ENCODE data around the gene EXOC5.

The EXOC5 gene, protein sequence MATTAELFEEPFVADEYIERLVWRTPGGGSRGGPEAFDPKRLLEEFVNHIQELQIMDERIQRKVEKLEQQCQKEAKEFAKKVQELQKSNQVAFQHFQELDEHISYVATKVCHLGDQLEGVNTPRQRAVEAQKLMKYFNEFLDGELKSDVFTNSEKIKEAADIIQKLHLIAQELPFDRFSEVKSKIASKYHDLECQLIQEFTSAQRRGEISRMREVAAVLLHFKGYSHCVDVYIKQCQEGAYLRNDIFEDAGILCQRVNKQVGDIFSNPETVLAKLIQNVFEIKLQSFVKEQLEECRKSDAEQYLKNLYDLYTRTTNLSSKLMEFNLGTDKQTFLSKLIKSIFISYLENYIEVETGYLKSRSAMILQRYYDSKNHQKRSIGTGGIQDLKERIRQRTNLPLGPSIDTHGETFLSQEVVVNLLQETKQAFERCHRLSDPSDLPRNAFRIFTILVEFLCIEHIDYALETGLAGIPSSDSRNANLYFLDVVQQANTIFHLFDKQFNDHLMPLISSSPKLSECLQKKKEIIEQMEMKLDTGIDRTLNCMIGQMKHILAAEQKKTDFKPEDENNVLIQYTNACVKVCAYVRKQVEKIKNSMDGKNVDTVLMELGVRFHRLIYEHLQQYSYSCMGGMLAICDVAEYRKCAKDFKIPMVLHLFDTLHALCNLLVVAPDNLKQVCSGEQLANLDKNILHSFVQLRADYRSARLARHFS

DNA sequence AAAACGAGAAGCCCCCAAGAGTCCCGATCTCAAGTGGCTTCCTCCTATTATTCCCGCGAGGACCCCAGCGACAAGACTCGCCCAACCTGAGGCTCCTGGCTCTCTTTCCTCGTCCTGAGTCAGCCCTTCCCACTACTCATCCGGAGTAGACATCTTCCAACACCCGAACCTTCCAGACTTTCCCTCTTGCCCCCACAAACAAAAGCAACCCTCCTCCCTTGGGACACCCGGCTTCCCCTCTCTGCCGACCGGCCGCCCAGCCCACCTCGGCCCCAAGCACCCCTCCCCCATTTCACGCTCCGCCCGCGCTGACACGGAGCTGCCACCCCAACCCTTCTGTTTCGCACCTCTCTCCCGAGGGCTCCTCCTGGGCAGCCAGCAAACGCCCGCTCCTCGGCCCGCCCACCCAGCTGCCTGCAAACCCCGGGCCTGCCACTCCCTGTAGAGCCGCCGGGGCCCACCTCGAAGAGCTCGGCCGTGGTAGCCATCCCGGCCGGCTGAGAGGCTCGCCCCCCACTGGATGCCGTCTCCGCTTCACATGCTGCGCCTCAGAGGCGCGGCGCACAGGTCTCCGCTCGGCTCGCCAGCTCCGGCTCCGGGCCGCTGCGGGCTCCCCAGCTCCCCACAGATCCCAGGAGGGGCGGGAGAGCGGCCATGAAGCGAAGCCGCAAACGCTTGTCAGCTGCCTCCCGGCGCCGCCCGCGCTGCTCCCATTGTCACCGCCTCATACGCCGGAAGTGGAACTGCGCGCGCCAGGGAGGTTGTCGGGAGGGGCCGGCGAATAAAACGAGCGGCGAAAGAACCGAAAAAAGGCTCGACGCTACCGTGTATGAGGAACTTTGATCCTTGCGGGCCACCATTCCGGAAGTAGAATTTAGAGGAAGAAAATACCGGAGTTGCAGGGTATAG is at the start of gene EXOC5, which contains the start of gene AP5M1:
EXOC5 (minus strand) TSS at position 745 of the 909 bp plus-strand sequence; CDS start at position 488, 257 bp downstream.
AP5M1 (plus strand) TSS at position 811 of the 909 bp plus-strand sequence. CDS start 344 bp downstream, outside the sequence.
- ATAC-seq, result peak; percentile 94
- no peaks in the 10 kb centered on the region for H3K27me3 Mint-ChIP-seq
- peaks cover 66% of the 10 kb centered on the region for H3K4me1 Mint-ChIP-seq
- H3K27ac Mint-ChIP-seq, result peak within 1 kb of the TSS; percentile 97
- H3K36me3 Mint-ChIP-seq, result peaks cover 12% of the 10 kb centered on the region
- no peaks in the 10 kb centered on the region for H3K9me3 Mint-ChIP-seq
- H3K4me3 Mint-ChIP-seq, result peak within 1 kb of the TSS; percentile 98

DNA sequence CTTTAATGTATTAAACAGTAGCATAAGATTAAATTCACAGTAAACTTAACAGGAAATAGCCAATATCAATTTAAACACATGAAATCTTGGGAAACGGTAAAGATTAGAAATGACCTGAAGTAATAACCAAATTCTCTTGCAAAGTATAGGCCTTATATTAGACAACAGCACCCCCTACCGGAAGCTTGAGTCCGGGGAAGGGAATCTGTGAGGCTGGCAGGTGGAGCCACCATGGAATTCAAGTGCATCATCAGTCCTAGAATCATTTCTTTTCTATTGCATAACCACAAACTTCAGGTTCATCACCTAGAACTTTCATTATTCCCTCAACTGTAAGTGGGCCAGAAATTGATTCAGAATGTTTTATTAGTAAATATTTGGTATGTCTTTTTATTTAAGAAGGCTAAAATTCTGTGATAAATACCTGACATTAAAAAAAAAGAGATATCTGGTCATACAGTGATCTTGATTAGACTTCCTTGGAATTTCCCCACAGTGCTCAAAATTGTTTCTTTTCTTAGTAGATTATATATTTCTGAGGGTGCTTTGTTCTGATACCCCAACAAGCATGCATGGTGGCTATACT is 48.6 kb upstream of the EXOC5 start:
- Mint-ChIP-seq H3K4me3 (no peak overlapping the region), H3K4me1 (peaks cover 6% of the 10 kb centered on the region), H3K36me3 (no peaks in the 10 kb centered on the region), H3K27me3 (no peaks in the 10 kb centered on the region), H3K9me3 (no peaks in the 10 kb centered on the region), H3K27ac (no peak overlapping the region)
- ATAC-seq, result peak; percentile 66

DNA sequence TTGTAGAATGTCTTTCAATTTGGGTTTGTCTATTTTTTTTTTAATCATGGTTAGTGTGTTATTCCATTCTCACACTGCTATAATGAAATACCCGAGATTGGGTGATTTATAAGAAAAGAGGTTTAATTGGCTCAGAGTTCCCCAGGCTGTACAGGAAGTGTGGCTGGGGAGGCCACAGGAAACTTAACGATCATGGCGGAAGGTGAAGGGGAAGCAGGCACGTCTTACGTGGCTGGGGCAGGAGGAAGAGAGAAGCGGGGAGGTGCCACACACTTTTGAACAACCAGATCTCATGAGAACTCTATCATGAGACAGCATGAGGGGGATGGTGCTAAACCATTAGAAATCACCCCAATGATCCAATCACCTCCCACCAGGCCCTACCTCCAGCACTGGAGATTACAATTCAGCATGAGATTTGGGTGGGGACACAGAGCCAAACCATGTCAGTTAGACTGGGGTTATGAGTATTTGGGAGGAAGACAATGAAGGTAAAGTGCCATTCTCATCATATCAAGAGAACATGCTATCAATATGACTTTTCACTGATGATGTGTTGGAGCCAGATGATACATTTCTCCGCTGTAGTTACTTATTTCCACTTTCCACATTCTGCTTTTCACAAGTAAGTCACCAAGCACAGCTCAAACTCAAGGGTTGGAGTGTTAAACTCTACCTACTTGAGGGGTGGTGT is 45.8 kb upstream of the EXOC5 start:
- Mint-ChIP-seq H3K4me1 (peaks cover 6% of the 10 kb centered on the region), H3K36me3 (no peaks in the 10 kb centered on the region), H3K27ac (no peak overlapping the region), H3K9me3 (no peaks in the 10 kb centered on the region), H3K27me3 (no peaks in the 10 kb centered on the region), H3K4me3 (no peak overlapping the region)
- no peak for ATAC-seq

DNA sequence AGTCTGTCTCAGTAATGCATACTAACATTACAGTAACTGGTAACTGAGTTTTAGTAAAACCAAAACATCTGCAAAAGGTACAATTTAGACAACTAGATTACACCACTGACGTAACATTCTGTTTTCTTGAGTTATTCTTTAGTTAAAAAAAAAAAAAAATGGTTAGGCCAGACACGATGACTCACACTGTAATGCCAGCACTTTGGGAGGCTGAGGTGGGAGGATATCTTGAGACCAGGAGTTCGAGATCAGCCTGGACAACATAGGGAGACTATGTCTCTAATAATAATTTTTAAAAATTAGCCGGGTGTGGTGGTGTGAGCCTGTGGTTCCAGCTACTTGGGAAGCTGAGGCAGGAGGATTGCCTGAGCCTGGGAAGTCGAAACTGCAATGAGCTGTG is 34.2 kb upstream of the EXOC5 start:
- no peaks in the 10 kb centered on the region for H3K36me3 Mint-ChIP-seq
- no peak for ATAC-seq
- no peak overlapping the region for H3K27ac Mint-ChIP-seq
- no peak overlapping the region for H3K4me3 Mint-ChIP-seq
- H3K27me3 Mint-ChIP-seq, result peaks cover 16% of the 10 kb centered on the region
- H3K9me3 Mint-ChIP-seq, result no peaks in the 10 kb centered on the region
- H3K4me1 Mint-ChIP-seq, result no peaks in the 10 kb centered on the region

DNA sequence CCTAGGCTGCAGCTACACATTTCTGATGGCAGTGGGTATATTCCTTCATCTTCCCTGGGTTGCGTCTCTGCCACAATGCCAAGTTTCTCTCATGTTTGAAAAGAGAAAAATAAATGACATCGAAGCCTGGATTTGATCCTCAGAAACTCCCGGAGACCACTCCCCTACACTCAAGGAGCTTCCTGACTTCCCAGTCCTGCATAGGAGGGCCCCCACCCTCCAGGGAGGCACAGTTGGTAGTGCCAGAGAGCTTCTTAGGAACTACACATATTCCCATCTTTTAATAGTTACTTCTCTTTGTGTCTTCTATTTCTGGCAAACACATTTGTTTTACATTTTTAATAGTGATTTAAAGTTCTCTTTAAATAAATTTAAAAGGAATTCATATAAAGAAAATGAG is 30.8 kb upstream of the EXOC5 start:
- H3K27me3 Mint-ChIP-seq, result no peaks in the 10 kb centered on the region
- no peak overlapping the region for H3K27ac Mint-ChIP-seq
- H3K4me3 Mint-ChIP-seq, result no peak overlapping the region
- no peaks in the 10 kb centered on the region for H3K4me1 Mint-ChIP-seq
- no peak for ATAC-seq
- H3K9me3 Mint-ChIP-seq, result no peaks in the 10 kb centered on the region
- H3K36me3 Mint-ChIP-seq, result no peaks in the 10 kb centered on the region

DNA sequence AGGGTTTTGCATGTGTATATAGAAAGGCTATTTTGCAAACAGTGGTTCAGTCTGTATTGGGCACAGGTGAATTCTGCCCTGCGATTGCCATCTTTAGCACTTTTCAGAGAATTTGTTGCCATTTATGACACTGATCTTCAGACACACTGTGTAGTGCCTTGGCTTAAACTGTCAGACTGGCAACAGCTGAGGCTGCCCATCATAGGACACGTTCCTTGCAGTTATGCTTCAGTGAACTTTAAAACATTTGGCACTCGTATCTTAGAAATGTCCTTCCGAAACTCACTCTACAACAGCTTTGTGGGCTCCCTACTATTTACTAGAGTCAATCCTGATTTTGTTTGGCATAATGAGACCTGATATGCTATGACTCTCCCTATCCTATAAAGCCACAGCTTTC is 29.1 kb upstream of the EXOC5 start:
- H3K27me3 Mint-ChIP-seq, result no peaks in the 10 kb centered on the region
- H3K4me3 Mint-ChIP-seq, result no peak overlapping the region
- H3K9me3 Mint-ChIP-seq, result no peaks in the 10 kb centered on the region
- no peaks in the 10 kb centered on the region for H3K4me1 Mint-ChIP-seq
- ATAC-seq, result no peak
- H3K36me3 Mint-ChIP-seq, result no peaks in the 10 kb centered on the region
- H3K27ac Mint-ChIP-seq, result no peak overlapping the region

DNA sequence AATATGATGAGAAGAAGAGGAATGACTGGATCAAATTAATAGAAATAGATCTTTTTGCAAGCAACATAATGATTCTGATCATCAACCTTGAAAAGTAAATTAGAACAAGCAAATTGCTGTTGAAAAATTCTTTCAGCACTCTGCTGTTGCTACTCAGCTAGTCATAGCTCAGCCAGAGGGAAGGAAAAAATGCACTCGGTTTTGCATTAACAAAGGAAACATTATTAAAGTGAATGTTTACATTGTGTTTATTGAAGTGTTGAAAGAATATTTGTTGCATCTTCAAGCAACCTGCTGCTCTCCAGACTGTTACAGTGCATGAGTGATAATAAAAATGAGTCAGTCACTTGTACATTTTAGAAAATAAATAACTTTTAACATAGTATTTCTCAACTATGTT is 26.5 kb upstream of the EXOC5 start:
- H3K9me3 Mint-ChIP-seq, result no peaks in the 10 kb centered on the region
- no peak for ATAC-seq
- H3K36me3 Mint-ChIP-seq, result no peaks in the 10 kb centered on the region
- no peaks in the 10 kb centered on the region for H3K4me1 Mint-ChIP-seq
- H3K27ac Mint-ChIP-seq, result no peak overlapping the region
- H3K4me3 Mint-ChIP-seq, result no peak overlapping the region
- no peaks in the 10 kb centered on the region for H3K27me3 Mint-ChIP-seq

DNA sequence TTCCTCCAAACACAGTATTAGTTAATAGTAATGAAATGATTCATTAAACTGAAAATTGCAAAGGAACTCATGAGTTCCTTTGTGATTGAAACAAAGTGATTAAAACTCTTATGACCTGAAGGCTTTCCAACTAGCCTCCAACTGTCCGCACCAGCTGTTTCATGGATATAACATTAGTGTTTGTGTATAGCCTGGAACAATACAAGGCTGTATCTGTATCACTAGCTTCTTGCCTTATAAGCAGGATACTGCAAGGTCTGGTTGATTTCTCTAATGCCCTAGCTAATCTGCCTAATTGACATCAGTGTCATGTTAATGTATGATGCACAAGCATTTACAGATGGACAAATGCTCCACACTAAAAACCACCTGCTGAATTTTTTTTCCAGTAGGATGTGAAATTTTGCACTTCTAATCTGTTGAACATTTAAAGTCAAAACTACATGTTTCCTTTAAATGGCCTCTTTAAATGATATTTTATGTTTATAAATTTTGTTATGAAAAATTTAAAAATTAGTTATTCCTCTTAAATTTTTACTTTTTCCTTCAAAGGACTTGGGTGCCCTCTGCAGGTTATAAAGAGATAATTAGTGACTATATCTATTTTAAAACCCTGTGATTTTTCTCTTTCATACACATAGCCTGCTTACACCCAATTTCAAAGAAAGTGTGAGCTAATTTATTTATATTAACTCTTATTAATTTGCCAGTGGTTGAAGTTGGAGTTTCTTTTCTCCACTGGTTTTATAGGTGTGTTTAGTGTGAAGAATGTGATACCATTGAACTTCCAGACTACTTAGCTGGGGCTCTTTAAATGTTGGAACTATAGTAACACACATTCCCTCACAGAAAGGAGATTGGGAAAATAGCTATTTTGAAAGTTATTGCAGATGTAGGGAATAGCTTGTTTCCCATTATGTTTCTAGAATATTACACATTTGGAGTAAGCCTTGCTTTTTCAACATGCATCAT is 25.4 kb upstream of the EXOC5 start:
- ATAC-seq, result no peak
- Mint-ChIP-seq H3K27ac (no peak overlapping the region), H3K4me1 (no peaks in the 10 kb centered on the region), H3K9me3 (no peaks in the 10 kb centered on the region), H3K36me3 (no peaks in the 10 kb centered on the region), H3K27me3 (no peaks in the 10 kb centered on the region), H3K4me3 (no peak overlapping the region)

DNA sequence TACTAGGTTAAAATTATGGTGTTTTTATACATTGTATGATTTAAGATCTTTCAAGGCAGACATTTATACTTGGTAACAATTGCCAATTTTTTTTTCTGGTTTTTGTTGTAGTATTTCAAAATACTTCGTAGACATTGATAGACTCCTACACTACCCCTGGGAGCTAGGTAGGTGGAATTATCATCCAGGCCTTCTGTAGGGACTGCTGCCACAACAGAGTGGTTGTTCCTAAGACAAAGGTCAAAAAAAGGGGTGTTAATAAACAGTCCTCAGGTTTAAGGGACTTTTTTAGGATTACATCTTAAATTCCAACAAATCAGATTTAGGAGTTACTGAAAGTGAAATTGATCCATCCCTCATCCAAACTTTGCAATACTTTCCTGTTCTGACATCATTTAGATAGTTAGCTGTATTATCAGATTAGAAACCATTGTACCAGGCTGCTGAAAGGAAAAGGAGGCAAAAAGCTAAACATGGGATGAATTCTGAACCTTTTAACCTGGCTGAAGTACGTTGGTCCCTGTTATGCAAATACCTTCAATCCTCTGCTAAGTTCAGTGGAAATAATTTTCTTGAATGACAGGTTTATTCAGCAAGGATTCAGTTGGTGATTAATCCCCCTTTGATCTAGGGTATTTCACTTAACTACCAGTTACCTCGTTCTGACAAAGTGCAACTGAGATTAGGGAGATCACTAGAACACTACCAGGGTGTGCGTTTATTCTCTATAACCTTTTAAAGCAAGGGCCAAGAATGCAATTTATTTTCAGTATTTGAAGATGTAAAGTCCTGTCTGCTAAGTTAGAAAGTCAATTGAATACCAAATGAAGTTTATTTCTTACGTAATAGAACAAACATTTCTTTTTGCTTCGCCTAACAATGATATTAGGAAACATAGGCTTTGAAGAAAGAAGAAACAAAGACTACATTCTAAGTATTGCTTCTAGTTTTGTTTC is 23.3 kb upstream of the EXOC5 start:
- H3K9me3 Mint-ChIP-seq, result no peaks in the 10 kb centered on the region
- H3K27ac Mint-ChIP-seq, result no peak overlapping the region

DNA sequence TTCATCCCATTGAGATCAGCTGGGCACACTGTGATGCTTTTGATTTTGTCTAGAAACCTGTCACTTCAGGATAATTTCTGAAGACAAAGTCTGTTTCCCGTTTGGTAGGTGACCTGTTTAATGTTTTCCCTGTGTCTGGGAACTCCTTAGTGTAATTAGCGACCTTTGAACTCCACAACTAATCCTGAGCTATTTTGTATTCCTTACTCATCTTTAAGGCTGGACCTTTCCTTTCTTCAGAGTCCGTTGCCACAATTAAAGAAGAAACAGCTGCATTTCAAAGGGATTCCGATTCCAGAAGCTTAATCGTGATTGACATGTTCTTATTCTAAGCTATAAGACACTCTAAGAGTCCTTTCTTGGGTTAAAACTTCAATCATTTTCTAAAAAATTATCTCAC is 22.0 kb upstream of the EXOC5 start:
- no peaks in the 10 kb centered on the region for H3K9me3 Mint-ChIP-seq
- H3K4me1 Mint-ChIP-seq, result no peaks in the 10 kb centered on the region
- no peaks in the 10 kb centered on the region for H3K36me3 Mint-ChIP-seq
- no peaks in the 10 kb centered on the region for H3K27me3 Mint-ChIP-seq
- ATAC-seq, result no peak
- H3K4me3 Mint-ChIP-seq, result no peak overlapping the region
- no peak overlapping the region for H3K27ac Mint-ChIP-seq

More for the DNA sequence above, 23.3 kb upstream of the EXOC5 start:
- no peaks in the 10 kb centered on the region for H3K4me1 Mint-ChIP-seq
- H3K36me3 Mint-ChIP-seq, result no peaks in the 10 kb centered on the region
- no peak overlapping the region for H3K4me3 Mint-ChIP-seq
- H3K27me3 Mint-ChIP-seq, result no peaks in the 10 kb centered on the region
- no peak for ATAC-seq

DNA sequence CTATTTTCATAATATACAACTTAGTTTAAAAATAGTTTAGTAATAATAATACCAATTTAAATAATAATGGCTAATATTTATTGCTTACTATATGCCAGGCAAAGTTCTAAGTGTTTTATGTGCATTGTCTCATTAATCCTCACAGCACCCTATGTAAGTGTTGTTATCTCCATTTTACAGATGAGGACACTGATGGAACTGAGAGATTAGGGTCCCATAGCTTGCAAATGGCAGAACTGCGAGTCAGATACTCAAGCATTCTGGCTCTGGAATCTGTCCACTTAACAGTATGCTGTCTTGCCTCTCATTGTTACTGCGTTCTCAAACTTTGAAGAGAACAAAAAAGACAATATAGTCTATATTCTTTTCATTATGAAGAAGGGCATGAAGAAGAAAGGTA is 19.0 kb upstream of the EXOC5 start:
- H3K4me1 Mint-ChIP-seq, result no peaks in the 10 kb centered on the region
- no peak overlapping the region for H3K4me3 Mint-ChIP-seq
- H3K36me3 Mint-ChIP-seq, result peaks cover 21% of the 10 kb centered on the region
- H3K9me3 Mint-ChIP-seq, result no peaks in the 10 kb centered on the region
- ATAC-seq, result no peak
- H3K27ac Mint-ChIP-seq, result no peak overlapping the region
- H3K27me3 Mint-ChIP-seq, result no peaks in the 10 kb centered on the region

DNA sequence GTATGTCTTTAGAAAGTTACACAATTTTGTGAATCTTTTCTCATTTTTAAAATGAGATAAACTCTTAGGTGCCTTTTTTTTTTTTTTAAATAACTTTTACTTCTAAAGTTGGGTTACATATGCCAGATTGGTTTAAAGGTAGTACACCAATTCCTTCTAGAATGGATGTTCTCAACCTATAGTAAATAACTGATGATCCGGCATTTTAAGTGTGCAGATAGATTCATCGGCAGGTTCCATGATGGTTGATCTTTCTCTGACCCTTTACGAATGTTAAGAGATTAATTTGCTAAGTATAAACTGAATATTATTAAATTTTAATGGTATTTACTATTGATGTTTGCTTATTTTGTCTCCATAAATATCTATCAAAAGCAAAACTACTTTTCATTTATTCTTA is 8.4 kb upstream of the EXOC5 start:
- no peak for ATAC-seq
- Mint-ChIP-seq H3K9me3 (no peaks in the 10 kb centered on the region), H3K4me3 (no peak overlapping the region), H3K4me1 (peaks cover 25% of the 10 kb centered on the region), H3K27ac (no peak overlapping the region), H3K36me3 (peaks cover 34% of the 10 kb centered on the region), H3K27me3 (no peaks in the 10 kb centered on the region)

Measured in stimulated activated memory B cell treated with anti-CD40 and anti-IgM and Interleukin-4, amounts not matched to agents 10 μg/mL and 1 μg/mL and 100 μg/mL, for 72 hours (primary cell).